ENCODE results near the gene LRRK1. TPM values are rescaled to one million over a fixed set of nuclear protein-coding genes. Genes with fewer than 3 reads are reported as not detected.

LRRK1 gene
- total RNA-seq, 1 donor from 2014 or later, result 6.6 TPM

DNA sequence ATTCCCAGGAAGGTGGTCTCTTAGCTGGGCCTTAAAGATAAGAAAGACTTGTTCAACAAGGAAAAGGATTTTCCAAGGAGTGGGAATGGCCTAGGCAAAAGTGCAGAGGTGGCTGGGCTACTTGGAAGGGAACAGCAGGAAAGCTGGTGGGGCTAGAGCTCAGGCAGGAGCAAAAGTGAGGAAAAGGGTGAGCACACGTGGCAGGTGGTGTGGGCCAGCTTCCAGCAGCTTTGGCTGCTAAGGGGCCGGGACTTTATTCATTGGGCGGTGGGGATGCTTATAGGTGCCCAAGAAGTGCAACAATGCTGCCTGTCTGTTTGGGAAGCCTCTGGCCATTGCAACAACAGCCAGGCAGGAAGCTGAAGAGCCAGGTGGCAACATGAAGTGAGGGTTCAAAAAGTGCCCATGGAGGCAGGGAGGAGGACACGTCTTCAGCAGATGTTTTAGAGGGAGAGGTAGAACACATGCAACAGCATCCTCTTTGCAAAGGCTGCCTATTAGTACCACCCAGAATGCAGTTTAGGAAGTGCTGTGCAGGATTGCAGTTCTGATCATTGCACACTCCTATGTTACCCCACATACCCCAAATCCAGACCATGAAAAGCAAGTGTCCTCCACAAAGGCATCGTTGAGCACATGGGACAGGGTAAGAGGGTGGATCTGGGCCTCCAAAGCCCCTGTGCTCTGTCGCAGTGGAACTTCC is 25.7 kb upstream of the LRRK1 start:
- no peak for DNase-seq (ENCODE audit: low read depth)
- TF ChIP-seq, protein P1, sequence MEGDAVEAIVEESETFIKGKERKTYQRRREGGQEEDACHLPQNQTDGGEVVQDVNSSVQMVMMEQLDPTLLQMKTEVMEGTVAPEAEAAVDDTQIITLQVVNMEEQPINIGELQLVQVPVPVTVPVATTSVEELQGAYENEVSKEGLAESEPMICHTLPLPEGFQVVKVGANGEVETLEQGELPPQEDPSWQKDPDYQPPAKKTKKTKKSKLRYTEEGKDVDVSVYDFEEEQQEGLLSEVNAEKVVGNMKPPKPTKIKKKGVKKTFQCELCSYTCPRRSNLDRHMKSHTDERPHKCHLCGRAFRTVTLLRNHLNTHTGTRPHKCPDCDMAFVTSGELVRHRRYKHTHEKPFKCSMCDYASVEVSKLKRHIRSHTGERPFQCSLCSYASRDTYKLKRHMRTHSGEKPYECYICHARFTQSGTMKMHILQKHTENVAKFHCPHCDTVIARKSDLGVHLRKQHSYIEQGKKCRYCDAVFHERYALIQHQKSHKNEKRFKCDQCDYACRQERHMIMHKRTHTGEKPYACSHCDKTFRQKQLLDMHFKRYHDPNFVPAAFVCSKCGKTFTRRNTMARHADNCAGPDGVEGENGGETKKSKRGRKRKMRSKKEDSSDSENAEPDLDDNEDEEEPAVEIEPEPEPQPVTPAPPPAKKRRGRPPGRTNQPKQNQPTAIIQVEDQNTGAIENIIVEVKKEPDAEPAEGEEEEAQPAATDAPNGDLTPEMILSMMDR (IDR thresholded peaks at IDR 0.05; ENCODE audit: insufficient read depth, low read length, poor library complexity, severe bottlenecking), result no peak
- H3K4me3 ChIP-seq (ENCODE audit: low read depth, low read length), result no peak overlapping the region
- H3K27me3 ChIP-seq (ENCODE audit: control insufficient read depth, insufficient read depth, low read length), result no peaks in the 10 kb centered on the region
- peaks cover 1% of the 10 kb centered on the region for H3K36me3 ChIP-seq (ENCODE audit: control insufficient read depth, insufficient read depth, low read length)

DNA sequence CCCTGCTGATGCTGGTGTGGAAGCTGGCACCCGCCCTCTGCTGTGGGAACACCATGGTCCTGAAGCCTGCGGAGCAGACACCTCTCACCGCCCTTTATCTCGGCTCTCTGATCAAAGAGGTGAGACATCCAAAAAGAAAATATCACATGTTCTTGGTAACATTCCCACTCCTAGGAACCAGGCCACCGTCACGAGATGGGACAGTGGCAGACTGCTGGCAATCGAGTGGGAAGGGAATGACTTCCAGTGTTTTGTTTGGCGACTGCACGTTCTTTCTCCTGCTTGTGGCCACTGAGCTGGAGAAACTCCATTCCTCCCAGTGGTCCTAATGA is 25.2 kb upstream of the LRRK1 start:
- H3K27me3 ChIP-seq (ENCODE audit: control insufficient read depth, insufficient read depth, low read length), result no peaks in the 10 kb centered on the region
- H3K36me3 ChIP-seq (ENCODE audit: control insufficient read depth, insufficient read depth, low read length), result peaks cover 1% of the 10 kb centered on the region
- TF ChIP-seq, protein P1 (IDR thresholded peaks at IDR 0.05; ENCODE audit: insufficient read depth, low read length, poor library complexity, severe bottlenecking), result no peak
- DNase-seq (ENCODE audit: low read depth), result no peak
- no peak overlapping the region for H3K4me3 ChIP-seq (ENCODE audit: low read depth, low read length)

DNA sequence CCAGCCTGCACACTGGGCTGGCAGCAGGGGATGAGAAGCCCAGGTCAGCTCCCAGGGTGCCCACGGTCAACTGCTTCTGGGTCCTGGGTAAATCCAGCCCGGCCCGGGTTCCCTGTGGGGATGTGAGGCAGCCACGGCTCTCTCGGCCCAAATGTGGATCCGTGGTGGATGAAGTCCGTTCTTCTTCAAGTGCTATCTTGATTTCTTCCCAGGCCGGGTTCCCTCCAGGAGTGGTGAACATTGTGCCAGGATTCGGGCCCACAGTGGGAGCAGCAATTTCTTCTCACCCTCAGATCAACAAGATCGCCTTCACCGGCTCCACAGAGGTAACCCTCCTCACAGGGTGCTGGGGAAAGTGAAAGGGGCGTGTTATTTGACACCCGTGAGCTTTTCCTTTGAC is 23.4 kb upstream of the LRRK1 start:
- Histone ChIP-seq H3K27me3 (ENCODE audit: control insufficient read depth, insufficient read depth, low read length) (no peaks in the 10 kb centered on the region), H3K36me3 (ENCODE audit: control insufficient read depth, insufficient read depth, low read length) (peaks cover 1% of the 10 kb centered on the region), H3K4me3 (ENCODE audit: low read depth, low read length) (no peak overlapping the region)
- no peak for DNase-seq (ENCODE audit: low read depth)
- TF ChIP-seq, protein P1 (IDR thresholded peaks at IDR 0.05; ENCODE audit: insufficient read depth, low read length, poor library complexity, severe bottlenecking), result no peak

DNA sequence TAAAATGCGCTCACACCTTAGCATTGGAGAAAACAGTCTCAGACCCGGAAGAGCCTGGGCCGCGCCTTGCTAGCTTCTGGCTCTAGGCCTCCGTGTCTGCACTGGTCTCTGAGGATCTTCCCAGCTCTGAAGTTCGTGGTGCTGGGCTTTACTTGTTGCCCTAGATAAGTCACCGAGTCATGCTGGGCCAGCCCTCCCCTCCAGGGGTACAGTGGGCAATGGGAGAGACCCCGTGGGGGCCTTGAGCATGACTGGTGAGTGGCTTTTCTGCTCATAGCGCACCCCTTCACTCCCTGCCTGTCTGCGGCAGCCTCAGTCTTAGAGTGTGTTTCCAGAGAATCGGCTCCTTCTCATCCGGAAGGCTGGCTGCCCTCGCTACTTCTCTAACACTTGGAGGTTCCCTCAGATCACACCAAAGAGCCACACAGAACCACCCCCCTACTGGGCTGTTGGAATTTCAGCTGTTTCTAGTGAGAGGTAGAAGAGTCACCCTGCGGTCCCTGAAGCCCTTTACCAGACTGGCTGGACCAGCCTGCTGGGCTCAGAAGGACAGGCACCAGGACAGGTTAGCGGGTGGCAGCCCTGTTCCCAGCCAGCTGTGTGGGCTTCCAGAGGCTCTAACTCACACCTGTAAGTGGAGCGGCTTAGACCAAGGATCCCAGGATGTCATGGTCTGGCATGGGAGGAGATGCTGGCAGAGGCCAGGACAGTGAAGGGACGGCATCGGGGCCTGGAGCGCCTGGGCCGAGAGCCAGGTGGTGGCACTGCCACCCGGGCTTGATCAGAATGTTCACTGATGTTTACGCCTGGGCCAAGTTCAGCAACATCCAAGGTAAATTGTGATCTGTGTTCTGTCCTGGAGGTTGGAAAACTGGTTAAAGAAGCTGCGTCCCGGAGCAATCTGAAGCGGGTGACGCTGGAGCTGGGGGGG is 21.7 kb upstream of the LRRK1 start:
- no peak for DNase-seq (ENCODE audit: low read depth)
- TF ChIP-seq, protein P1 (IDR thresholded peaks at IDR 0.05; ENCODE audit: insufficient read depth, low read length, poor library complexity, severe bottlenecking), result no peak
- H3K27me3 ChIP-seq (ENCODE audit: control insufficient read depth, insufficient read depth, low read length), result no peaks in the 10 kb centered on the region
- no peak overlapping the region for H3K4me3 ChIP-seq (ENCODE audit: low read depth, low read length)
- H3K36me3 ChIP-seq (ENCODE audit: control insufficient read depth, insufficient read depth, low read length), result peaks cover 1% of the 10 kb centered on the region

DNA sequence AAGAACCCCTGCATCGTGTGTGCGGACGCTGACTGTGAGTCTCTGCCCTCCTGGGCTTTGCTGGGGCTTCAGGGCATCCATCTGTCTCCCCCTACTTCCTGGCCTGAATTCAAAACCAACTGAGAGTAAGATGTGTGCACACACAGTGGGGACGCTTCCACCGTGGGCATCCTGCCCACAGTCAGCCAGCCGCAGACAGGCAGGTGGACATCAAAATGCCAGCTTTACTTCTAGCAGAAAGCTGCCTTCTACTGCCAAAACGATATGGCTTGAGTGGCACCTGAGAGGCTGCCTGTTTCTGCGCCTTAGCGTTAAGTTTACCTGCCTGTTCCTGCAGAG is 21.0 kb upstream of the LRRK1 start:
- no peak overlapping the region for H3K4me3 ChIP-seq (ENCODE audit: low read depth, low read length)
- TF ChIP-seq, protein P1 (IDR thresholded peaks at IDR 0.05; ENCODE audit: insufficient read depth, low read length, poor library complexity, severe bottlenecking), result no peak
- no peak for DNase-seq (ENCODE audit: low read depth)
- H3K27me3 ChIP-seq (ENCODE audit: control insufficient read depth, insufficient read depth, low read length), result no peaks in the 10 kb centered on the region
- H3K36me3 ChIP-seq (ENCODE audit: control insufficient read depth, insufficient read depth, low read length), result peaks cover 1% of the 10 kb centered on the region

Measured in kidney epithelial cell (primary cell).